Mammary epithelial cell (primary cell): Measurements from ENCODE around the gene SEPTIN2.

Source experiments
- CTCF ChIP-seq, 2 donors: IDR thresholded peaks in 1 of 2; conservative IDR thresholded peaks in 1 of 2; 2 replicates each; pipeline ENCODE4 v1.5.1; 2011 to 2012; ENCODE audit warnings: inconsistent platforms in 2 of 2, low read length in 2 of 2, mild to moderate bottlenecking in 2 of 2, control low read depth in 1 of 2, low read depth in 1 of 2; ENCODE audit not compliant: insufficient read depth in 1 of 2; ENCODE audit errors: extremely low read depth in 1 of 2
- EZH2 ChIP-seq: IDR thresholded peaks from 2 replicates; pipeline ENCODE4 v1.6.1; 2012; ENCODE audit warnings: low read length, inconsistent platforms, borderline replicate concordance

GRCh38 chr2:241272303-241273209, 43.2 kb upstream of the SEPTIN2 start:
- TF ChIP-seq CTCF (conservative IDR thresholded peaks at IDR 0.05 in 1 of 2, IDR thresholded peaks at IDR 0.05 in 1 of 2; ENCODE audit: extremely low read depth in 1 of 2, insufficient read depth in 1 of 2, low read depth in 1 of 2, low read length in 2 of 2), result no peak
- no peak for TF ChIP-seq EZH2
